Putamen (tissue), 1 donor: ENCODE measurements around the gene RBPJL.

Experiments
- DNase-seq: peaks from one replicate; pipeline ENCODE4 v3.0.0-alpha.2; 2016; ENCODE audit warnings: low spot score

The RBPJL gene

GRCh38 chr20:45293041-45294002, 13.3 kb upstream of the RBPJL start:
- DNase-seq: peak; percentile 40

DNA sequence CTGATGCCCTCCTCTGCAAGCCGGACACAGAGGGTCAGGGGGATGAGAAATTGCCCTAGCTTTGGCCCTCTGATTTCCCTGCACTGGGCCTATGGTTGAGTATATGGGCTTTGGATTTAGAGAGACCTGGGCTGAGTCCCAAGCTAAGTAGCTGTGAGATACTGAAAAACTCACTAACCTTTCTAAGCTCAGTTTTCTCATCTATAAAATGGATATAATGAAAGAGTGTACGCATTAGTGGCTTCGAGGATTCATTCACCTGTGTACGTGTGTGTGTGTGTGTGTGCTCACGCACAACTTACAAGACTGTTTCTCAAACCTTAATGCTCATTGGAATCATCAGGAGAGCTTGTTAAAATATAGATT, 12.7 kb upstream of the RBPJL start:
- no peak for DNase-seq

- DNase-seq: no peak
Observed at GRCh38 chr20:45294659-45295058, 12.0 kb upstream of the RBPJL start.

- DNase-seq: no peak
Observed at GRCh38 chr20:45297786-45298497, 8.7 kb upstream of the RBPJL start.

GRCh38 chr20:45299786-45300185, 6.9 kb upstream of the RBPJL start:
- no peak for DNase-seq

- no peak for DNase-seq
Observed at GRCh38 chr20:45300961-45301360, 5.7 kb upstream of the RBPJL start.

DNA sequence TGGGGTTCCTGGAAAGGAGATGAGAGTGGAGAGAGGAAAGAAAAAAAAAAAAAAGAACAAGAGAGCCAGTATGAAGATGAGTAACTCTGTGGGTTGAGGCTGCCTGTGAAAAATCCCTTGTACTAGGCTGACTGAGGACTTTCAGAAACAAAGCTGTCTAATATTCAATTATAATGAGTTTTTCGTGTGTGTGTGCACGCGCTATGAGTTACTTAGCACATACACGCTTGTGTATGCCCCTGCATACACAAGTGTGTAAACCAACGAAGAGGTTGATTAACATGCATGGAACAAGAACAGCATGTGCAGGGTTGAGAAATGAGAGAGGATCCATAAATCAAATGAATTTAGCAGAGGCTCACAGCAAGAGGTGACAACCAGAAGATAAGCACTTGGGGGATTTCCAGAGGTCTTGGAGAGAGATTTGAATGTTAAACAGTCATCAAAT, 4.8 kb upstream of the RBPJL start:
- DNase-seq: no peak

DNA sequence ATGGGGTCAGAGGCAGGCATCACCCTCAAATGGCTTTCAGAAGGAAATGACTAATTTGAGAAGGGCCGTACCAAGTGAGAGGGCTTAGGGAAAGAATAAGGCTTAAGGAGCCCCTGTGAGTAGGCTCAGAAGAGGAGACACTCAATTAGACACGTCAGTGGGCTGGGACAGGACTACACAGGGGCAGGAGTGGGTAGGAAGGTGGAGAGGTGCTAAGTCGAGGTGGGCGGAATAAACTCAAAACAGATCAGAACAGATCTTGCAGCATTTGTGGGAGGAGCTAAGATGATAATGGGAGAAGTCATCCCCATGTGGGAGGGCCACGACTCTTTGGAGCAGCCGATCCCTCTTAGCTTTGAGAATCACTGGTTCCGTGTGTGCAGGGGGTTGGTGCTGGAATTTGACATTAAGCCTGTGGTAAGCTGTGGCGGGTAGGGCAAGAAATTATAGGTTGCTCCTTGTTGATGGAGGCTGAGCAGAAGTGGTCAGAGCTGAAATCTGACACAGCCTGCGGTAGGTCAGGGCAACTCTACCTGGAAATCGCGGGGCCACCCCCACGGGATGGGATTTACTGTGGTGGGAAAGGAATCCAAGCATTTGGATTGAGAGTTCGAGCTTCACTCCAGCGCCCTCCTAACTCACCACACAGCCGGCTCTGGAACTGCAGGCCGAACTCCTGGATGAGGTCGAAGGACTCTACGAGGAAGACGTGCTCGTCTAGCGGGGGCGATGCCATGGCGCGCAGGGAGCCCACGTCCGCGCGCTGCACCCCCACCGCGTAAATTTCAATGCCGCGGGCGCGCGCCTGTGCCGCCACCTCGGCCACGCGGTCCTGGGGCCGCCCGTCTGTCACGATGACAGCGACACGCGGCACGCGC, 2.8 kb upstream of the RBPJL start:
- DNase-seq: peak; percentile 18

- DNase-seq: no peak
Observed at GRCh38 chr20:45304464-45304999, 2.1 kb upstream of the RBPJL start.

- no peak for DNase-seq
Observed at GRCh38 chr20:45305262-45305661, 1.4 kb upstream of the RBPJL start.

GRCh38 chr20:45307076-45307640, 518 bp downstream of the RBPJL start:
- no peak for DNase-seq

- DNase-seq: no peak
Observed at GRCh38 chr20:45308117-45308778, 1.6 kb downstream of the RBPJL start, which contains the start of gene MATN4. MATN4 (minus strand) TSS chr20:45308299; CDS start chr20:45305582, 2,717 bp downstream.

- no peak for DNase-seq
Observed at GRCh38 chr20:45309075-45309474, 2.4 kb downstream of the RBPJL start.

DNA sequence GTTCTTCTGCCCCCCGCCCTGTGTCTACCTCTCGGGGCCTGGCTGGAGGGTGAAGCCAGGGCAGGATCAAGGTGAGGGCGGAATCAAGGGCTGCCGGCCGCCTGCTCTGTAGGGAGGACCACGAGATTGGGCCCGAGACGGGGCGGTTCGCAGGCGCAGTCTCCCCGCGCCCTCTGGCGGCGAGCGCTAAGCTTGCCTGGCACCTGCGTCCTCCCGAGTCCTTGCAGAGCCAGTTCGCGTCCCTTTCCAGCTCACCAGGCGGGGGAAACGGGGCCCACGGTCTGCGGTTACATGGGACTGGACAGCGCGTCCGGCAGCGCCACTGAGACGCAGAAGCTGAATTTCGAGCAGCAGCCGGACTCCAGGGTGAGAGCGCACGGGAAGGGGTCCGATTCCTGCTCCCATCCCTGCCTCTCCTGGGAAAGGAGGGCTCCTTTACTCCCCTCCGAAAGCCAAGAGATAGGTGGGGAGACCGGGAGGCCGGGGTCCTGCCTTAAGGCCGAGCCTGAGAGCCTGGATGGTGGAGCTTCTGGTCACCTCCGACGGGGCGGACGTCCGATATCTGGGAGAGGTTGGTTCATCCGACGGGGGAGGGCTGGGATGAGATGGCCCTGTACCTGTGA, 5.1 kb downstream of the RBPJL start:
- DNase-seq: no peak

DNA sequence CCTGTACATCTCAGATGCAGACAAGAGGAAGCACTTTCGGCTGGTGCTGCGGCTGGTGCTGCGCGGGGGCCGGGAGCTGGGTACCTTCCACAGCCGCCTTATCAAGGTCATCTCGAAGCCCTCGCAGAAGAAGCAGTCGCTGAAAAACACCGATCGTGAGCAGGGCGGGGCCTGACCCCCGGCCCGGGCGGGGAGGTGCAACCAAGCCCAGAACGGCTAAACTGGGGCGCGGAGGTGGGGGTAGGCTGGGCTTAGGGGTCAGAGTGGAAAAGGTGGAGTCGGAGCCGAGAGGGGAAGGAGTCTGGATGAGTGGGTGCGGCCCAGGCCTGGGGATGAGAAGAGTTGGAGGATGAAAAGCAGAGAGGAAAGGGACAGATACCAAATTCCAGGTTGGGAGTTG, 5.6 kb downstream of the RBPJL start:
- DNase-seq: no peak

DNA sequence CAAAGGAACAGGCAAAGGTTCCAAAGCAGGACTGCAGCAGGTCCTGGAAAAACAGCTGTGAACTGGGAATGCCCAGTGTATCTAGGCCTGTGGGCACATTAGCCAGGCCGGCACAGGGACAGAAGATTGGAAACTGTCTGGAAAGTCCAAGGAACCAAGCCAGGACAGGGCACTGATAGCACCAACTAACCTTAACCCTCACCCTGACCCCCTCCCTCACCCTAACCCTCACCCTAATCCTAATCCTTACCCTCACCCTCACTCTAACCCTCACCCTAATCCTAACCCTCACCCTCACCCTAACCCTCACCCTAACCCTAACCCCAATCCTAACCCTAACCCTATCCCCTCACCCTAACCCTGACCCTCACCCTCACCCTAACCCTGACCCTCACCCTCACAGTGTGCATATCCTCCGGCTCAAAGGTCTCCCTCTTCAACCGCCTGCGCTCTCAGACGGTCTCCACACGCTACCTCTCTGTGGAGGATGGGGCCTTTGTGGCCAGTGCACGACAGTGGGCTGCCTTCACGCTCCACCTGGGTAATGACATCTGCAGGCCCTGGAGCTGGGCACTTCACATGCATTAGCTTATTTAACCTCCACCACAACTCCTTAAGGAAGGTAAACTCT, 6.5 kb downstream of the RBPJL start:
- DNase-seq: no peak

DNA sequence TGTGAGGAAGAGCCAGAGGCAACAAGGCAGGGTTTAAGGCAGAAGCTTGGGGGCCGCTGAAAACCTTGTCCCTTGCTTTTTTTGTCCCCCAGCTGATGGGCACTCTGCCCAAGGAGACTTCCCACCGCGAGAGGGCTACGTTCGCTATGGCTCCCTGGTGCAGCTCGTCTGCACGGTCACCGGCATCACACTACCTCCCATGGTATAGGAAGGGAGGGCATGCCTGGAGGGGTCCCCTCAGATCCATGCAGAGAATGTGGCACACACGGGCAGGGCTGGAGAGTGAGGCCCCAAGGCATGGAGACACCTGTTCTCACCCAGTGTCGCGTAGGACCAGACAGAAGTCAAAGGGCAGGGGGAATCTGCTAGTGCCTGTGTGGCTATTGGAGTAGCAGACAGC, 7.3 kb downstream of the RBPJL start:
- no peak for DNase-seq

GRCh38 chr20:45315672-45316071, 9.0 kb downstream of the RBPJL start:
- DNase-seq: no peak

GRCh38 chr20:45316150-45317080, 9.8 kb downstream of the RBPJL start:
- DNase-seq: no peak
